D721Med (cell line): ENCODE measurements around the gene SLC25A22.

ENCODE experiments used
- DNase-seq: peaks from one replicate; pipeline ENCODE4 v3.0.0; 2011; ENCODE audit warnings: low spot score; ENCODE audit not compliant: insufficient read length
- FAIRE-seq: peaks from 2 replicates; lab custom pipeline; 2011; peaks lifted over from hg19 to GRCh38; lab: Jason Lieb, UNC
- CTCF ChIP-seq: IDR thresholded peaks from 2 replicates; pipeline ENCODE4 v1.5.1; 2012; ENCODE audit warnings: mild to moderate bottlenecking, control low read depth; ENCODE audit not compliant: insufficient read depth; ENCODE audit errors: missing control alignments

SLC25A22 gene

DNA sequence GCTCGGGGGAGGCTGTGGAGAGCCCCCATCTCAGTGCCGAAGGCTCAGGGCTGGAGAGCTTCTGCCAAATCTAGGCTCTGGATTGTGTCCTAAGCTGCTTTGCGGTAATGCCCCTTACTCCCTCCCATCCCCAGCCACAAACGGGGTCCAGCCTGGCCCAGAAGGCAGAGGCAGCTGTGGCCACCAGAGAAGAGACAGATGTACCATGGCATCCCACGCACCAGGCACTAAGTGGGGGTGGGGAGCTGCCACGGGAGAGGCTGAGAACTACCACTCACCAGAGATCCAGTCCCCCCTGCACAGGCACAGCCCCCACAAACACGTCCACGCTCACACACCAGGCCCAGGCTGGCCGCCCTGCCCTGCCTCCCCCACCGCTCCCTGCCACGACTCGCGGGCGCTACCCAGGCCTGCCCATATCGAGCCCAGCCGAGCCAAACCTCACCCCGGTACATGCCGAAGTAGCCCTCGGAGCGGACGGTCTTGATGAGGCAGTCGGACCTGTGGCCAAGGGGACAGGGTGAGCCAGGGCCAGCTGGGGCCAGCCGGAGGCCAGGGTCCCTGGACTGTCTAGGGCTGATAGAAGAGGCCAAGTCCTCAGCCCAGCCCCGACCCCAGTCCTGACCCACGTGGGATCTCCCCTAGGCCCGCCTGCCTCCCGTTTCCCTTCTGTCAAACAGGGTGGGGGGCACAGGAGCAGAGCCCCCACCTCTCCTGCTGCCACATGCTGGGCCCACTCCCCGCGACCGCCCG lies 3.9 kb downstream of the SLC25A22 start:
- DNase-seq (peak; percentile 49), FAIRE-seq (no peak)
- TF ChIP-seq CTCF, result no peak

DNA sequence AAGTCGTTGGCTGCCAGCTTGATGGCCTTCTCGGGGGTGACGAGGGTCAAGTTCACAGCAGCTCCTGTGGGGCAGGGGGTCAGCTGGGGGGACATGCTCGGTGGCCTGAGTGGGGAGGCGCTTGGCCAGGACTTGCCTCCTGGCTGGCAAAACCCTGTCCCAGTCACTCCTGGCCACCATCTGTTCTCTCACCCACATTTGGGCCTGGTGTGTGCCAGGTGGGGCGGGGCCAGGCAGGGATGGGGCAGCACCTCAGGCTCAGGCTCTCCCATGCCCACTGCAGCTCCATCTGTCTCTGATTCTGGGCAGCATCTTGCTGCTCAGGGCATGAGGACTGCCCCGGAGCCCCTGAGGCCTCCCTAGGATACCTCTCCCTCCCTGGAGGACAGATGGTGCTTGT lies 4.5 kb downstream of the SLC25A22 start:
- TF ChIP-seq CTCF, result no peak
- DNase-seq (no peak), FAIRE-seq (no peak)

- DNase-seq (no peak), FAIRE-seq (no peak)
- no peak for TF ChIP-seq CTCF
Observed at GRCh38 chr11:792873-793272, 5.2 kb downstream of the SLC25A22 start.

DNA sequence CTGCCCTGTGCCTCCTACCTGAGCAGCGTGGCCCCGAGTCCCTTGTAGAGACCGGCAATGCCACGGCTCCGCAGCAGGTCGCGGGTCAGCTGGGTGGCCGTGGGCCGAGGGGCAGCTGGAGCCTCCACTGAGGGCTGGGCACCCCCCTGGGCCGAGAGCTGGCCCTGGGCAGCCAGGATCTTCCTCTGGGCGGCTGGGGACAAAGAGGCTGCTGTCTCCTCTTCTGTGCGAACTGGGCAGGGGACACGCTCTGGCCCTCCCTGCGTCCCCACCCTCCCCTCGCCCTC lies 5.6 kb downstream of the SLC25A22 start:
- TF ChIP-seq CTCF, result no peak
- DNase-seq (no peak), FAIRE-seq (no peak)

DNA sequence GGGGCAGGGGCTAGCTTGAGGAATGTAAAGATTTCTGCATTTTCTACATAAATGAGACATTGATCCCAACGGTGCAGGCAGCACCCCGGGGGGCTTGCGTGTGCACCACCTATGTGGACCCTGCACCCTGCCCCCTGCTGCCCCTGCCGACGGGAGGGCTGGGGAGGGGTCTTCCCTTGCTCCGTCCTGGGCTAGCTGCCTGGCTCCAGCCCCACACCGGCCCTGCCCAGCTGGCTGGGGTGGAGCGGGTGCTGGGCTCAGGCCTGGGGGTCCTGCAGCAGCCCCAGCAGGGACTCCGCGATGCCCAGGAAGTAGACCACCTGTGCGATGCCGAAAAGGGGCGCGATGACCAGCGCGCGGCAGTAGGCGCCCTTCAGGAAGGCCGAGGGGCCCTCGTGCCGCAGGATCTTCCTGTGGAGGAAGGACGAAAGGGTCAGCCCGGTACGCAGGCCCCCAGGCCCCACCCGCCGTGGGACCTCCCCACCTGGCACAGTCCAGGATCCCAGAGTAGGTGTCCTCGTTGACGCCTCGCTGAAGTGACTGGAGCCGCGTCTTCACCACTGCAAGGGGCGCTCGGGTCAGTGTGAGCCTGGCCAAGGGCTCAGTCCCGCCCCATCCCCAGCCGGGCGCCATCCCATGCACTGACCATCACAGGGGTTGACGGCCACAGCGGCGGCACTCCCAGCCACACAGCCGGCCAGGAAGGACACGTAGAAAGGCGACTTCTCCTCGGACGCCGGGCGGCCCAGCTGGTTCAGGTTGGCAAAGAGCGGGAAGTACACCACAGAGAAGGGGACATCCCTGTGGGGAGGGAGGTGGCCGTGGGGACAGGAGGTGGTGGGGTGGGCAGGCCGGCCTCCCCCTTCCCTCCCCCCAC lies 6.2 kb downstream of the SLC25A22 start:
- no peak for FAIRE-seq
- TF ChIP-seq CTCF, result no peak
- DNase-seq, result no peak

DNA sequence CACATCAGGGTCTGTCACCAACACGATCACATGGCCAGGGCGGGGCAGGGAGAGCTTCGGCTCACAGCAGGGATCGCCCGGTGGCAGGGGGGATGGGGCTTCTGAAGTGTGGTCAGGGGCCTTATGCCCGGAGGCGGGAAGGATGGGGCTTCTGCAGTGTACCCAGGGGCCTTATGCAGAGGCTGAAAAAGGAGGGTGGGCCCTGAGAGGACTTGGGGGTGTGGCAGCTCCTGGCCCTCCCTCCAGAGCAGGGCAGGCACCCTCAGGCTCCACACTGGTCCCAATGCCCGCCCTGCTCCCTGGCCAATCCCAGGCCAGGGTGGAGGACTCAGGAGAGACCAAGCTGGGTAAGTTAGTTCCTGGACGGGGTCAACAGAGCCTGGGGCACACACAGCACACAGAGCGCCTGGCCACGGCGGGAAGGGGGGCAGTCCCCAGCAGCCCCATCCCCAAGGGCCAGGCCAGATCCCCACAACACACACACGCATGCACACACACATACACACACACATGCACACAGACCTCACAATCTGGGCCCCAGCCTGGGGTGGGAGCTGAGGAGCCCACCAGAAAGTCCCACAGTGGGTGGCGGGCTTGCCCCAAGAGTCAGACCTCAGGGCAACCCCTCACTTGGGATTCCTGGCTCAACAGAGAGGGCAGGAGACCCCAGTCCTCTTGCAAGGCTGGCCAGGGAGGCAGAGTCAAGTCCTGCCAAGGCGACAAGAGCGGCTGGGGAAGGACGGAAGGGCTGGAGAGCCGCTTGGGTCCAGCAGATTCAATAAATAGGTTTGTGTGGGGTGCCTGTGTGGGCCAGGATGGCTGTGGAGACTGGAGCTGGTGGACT lies 7.1 kb downstream of the SLC25A22 start:
- no peak for TF ChIP-seq CTCF
- no peak for FAIRE-seq
- DNase-seq, result no peak
